T-helper 2 cell treated with Interferon-gamma antibody and Interleukin-4, amounts not matched to agents 5 μg/mL and 100 μg/mL, for 36 hours (primary cell): Measurements from ENCODE around the gene RAB31.
A peak's percentile ranks its signal among the peaks of the same experiment; 100 is the strongest.
"Not testable (repeated sequence)": the region's sequence is repeated elsewhere in the genome, so short reads cannot be mapped to it uniquely, and the experiment has no call there.

ENCODE experiments used
- DNase-seq: peaks from one replicate; pipeline ENCODE4 v3.0.0; 2021; ENCODE audit warnings: low spot score
- H3K27ac Mint-ChIP-seq: one replicate; pipeline ENCODE4 v1.8.0; 2021; ENCODE audit warnings: mild to moderate bottlenecking, mixed read lengths
- H3K27me3 Mint-ChIP-seq: one replicate; pipeline ENCODE4 v1.8.0; 2021; ENCODE audit warnings: low read depth, mixed read lengths
- H3K36me3 Mint-ChIP-seq: one replicate; pipeline ENCODE4 v1.8.0; 2021; ENCODE audit warnings: low read depth, mixed read lengths
- H3K4me1 Mint-ChIP-seq: one replicate; pipeline ENCODE4 v1.8.0; 2021; ENCODE audit warnings: low read depth, mixed read lengths
- H3K4me3 Mint-ChIP-seq: one replicate; pipeline ENCODE4 v1.8.0; 2022; ENCODE audit warnings: mild to moderate bottlenecking, moderate library complexity, mixed read lengths
- H3K9me3 Mint-ChIP-seq: one replicate; pipeline ENCODE4 v1.8.0; 2021; ENCODE audit warnings: mixed read lengths

RAB31 gene

DNA sequence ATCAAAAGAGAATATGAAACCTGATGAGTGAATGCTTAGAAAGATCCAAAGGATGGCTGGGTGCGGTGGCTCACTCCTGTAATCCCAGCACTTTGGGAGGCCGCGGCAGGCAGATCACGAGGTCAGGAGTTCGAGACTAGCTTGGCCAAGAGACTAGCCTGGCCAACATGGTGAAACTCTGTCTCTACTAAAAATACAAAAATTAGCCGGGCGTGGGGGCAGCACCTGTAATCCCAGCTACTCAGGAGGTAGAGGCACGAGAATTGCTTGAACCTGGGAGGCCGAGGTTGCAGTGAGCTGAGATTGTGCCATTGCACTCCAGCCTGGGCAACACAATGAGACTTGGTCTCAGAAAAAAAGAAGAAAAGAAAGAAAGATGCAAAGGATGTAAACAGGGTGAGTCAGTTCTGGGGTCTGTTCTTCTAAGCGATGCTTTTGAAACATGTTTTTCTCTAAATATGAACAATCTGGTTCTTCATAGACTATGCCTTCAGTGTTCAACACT is 189.7 kb downstream of the RAB31 start:
- not testable (repeated sequence) for H3K36me3 Mint-ChIP-seq, DNase-seq, H3K27ac Mint-ChIP-seq, H3K9me3 Mint-ChIP-seq, H3K27me3 Mint-ChIP-seq, H3K4me3 Mint-ChIP-seq
- peaks cover 35% of the 10 kb centered on the region for H3K4me1 Mint-ChIP-seq

DNA sequence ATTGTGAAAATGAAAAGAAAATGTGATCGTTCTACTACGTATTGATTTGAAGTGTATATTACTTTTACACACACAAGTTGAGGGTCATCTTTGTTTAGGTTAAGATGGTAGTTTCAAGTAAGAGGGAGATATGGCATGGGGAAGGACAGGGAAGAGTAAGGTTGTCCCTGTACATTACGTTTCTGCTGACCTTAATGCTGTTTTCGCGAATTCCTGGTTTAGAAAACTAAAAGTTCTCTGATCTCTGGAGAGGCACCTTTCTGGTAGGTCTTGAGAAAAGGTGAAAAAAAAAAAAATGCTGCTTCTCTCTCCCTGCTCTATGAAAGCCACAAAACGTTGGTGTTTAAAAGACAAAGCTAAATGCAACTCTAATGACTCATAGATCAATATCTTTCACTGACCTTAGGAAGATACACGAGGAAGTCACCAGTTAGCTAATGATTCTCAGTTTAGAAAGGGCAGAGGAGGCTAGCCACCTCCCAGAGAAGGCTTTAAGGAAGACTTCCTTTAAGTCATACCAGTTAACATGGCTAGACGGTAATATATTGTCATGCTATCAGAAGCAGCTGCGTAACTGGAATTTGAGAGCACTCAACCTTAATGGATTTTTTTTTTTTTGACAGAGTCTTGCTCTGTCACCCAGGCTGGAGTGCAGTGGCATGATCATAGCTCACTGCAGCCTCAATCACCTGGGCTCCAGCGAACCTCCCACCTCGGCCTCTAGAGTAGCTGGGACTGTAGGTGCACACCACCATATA is 190.9 kb downstream of the RAB31 start:
- Mint-ChIP-seq H3K27ac (peak overlapping the region; percentile 34), H3K36me3 (no peaks in the 10 kb centered on the region), H3K4me3 (peak overlapping the region; percentile 21), H3K4me1 (peaks cover 35% of the 10 kb centered on the region), H3K9me3 (no peaks in the 10 kb centered on the region), H3K27me3 (peaks cover 3% of the 10 kb centered on the region)
- DNase-seq: peak; percentile 47

DNA sequence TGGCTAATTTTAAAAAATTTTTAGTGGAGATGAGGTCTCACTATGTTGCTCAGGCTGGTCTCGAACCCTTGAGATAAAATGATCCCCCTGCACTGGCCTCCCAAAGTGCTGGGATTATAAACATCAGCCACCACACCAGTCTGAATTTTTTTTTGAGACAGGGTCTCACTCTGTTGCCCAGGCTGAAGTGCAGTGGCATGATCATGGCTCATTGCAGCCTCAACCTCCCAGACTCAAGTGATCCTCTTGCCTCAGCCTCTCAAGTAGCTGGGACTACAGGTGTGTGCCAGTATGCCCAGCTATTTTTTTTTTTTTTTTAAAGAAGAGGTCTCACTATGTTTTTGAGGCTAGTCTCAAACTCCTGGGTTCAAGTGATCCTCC is 191.4 kb downstream of the RAB31 start:
- not testable (repeated sequence) for H3K9me3 Mint-ChIP-seq

DNA sequence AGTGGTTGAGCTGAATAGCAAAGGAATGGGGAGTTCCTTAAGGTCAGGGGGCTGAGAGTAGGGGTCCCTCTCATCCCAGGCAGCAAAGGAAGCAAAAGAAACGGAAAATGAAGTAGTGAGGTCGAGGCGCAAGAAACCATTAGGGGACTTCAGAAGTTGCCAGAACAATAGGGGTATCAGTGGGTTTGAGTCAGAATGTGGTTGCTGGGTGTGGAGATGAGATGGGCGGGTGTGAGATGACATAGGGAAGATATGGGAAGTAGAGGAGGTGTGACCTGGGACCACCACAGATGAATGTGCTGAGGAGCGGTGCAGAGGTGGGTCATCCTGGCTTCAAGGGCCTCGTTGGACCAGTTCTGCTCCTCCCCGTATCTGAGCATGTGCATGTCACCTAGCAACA is 192.6 kb downstream of the RAB31 start:
- H3K36me3 Mint-ChIP-seq: no peaks in the 10 kb centered on the region
- H3K27ac Mint-ChIP-seq: no peak overlapping the region
- no peak for DNase-seq
- H3K4me1 Mint-ChIP-seq: peaks cover 22% of the 10 kb centered on the region
- peaks cover 8% of the 10 kb centered on the region for H3K27me3 Mint-ChIP-seq
- no peaks in the 10 kb centered on the region for H3K9me3 Mint-ChIP-seq
- H3K4me3 Mint-ChIP-seq: no peak overlapping the region

More for the DNA sequence above, 191.4 kb downstream of the RAB31 start:
- H3K36me3 Mint-ChIP-seq, DNase-seq, H3K27me3 Mint-ChIP-seq, H3K27ac Mint-ChIP-seq, H3K4me3 Mint-ChIP-seq: not testable (repeated sequence)
- peaks cover 31% of the 10 kb centered on the region for H3K4me1 Mint-ChIP-seq

DNA sequence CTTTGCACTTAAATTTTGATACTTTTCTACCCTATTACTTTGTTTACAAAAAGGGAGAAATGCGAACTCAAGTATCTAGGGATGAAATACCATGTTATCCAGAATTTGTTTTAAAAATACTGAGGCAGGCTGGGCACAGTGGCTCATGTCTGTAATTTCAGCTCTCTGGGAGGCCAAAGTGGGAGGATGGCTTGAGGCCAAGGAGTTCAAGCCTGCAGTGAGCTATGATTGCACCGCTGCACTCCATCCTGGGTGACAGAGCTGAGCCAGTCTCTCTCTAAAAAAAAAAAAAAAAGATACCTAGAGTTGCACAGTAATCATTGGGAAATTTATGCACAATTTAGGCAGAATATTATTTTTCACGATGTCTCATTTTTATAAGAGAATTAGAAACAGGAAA is 193.3 kb downstream of the RAB31 start:
- Mint-ChIP-seq H3K27ac (no peak overlapping the region), H3K36me3 (no peaks in the 10 kb centered on the region), H3K27me3 (peaks cover 12% of the 10 kb centered on the region), H3K9me3 (no peaks in the 10 kb centered on the region), H3K4me1 (peaks cover 20% of the 10 kb centered on the region), H3K4me3 (no peak overlapping the region)
- DNase-seq: no peak

DNA sequence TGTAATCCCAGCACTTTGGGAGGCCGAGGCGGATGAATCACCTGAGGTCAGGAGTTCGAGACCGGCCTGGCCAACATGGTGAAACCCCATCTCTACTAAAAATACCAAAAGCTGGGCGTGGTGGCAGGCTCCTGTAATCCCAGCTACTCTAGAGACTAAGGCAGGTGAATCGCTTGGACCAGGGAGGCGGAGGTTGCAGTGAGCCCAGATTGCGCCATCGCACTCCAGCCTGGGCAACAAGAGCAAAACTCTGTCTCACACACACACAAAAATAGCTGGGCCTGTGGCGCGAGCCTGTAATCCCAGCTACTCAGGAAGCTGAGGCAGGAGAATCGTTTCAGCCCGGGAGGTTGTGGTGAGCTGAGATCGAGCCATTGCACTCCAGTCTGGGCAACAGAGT is 194.2 kb downstream of the RAB31 start:
- Mint-ChIP-seq H3K4me1 (peaks cover 20% of the 10 kb centered on the region), H3K27me3 (peaks cover 20% of the 10 kb centered on the region)
- not testable (repeated sequence) for DNase-seq, H3K27ac Mint-ChIP-seq, H3K36me3 Mint-ChIP-seq, H3K9me3 Mint-ChIP-seq, H3K4me3 Mint-ChIP-seq

DNA sequence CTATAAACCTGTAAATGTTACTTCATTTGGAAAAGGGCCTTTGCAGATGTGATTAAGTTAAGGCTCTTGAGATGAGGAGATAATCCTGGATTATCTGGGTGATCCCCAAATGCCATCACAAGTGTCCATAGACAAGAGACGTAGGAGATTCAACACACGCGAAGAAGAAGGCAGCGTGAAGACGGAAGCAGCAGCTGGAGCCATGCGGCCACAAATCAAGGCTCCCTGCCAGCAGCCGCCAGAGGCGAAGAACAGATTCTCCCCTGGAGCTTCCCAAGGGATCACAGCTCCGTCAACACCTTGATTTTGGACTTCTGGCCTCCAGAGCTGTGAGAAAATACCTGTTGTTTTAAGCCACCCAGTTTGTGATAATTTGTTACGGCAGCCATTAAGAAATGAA is 194.7 kb downstream of the RAB31 start:
- DNase-seq: no peak
- Mint-ChIP-seq H3K27me3 (peaks cover 24% of the 10 kb centered on the region), H3K27ac (no peak overlapping the region), H3K36me3 (no peaks in the 10 kb centered on the region), H3K4me1 (peaks cover 16% of the 10 kb centered on the region), H3K9me3 (no peaks in the 10 kb centered on the region), H3K4me3 (no peak overlapping the region)

DNA sequence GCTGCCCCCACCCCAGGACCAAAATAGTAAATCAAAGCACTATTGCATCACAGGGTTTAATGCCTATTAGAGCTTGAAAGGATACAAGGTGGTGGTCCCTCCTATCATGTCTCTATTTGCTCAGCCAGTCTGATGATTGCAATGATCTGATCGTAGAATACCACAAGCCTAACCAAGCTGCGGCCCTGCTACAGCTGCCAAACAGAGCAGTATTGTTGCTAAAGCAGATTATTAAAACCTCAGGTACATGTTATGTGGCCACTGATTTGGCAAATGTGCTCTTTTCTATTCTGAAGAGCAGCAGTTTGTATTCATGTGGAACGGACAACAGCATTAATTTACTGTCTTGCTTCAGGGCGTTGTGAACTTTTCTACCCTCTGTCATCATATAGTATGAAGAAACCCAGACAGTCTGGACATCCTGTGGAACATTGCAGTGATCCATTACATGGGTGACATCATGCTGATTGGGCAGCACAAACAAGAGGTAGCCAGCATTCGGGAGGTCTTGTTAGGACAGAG is 197.4 kb downstream of the RAB31 start:
- DNase-seq: no peak
- no peak overlapping the region for H3K27ac Mint-ChIP-seq
- no peaks in the 10 kb centered on the region for H3K9me3 Mint-ChIP-seq
- no peaks in the 10 kb centered on the region for H3K36me3 Mint-ChIP-seq
- no peak overlapping the region for H3K4me3 Mint-ChIP-seq
- peaks cover 1% of the 10 kb centered on the region for H3K4me1 Mint-ChIP-seq
- H3K27me3 Mint-ChIP-seq: peaks cover 38% of the 10 kb centered on the region

DNA sequence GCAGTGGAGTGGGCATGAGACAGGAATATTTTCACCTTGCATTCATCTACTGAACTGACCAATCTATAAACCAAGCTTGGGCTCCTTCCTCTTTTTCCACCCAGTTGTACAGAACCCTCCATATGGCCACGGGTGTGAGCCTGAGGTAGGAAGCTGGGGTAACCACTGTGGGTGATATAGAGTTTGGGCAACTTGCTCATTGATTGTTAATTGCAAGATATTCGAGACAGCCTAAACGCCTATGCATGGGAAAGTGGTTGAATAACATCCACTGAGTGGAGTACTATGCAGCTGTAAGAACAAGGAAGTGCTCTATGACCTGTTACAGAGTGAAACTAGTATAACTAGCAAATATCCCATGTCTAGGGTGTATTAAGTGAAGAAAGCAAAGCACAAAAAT is 198.4 kb downstream of the RAB31 start:
- H3K27ac Mint-ChIP-seq: no peak overlapping the region
- H3K4me1 Mint-ChIP-seq: no peaks in the 10 kb centered on the region
- no peaks in the 10 kb centered on the region for H3K9me3 Mint-ChIP-seq

DNA sequence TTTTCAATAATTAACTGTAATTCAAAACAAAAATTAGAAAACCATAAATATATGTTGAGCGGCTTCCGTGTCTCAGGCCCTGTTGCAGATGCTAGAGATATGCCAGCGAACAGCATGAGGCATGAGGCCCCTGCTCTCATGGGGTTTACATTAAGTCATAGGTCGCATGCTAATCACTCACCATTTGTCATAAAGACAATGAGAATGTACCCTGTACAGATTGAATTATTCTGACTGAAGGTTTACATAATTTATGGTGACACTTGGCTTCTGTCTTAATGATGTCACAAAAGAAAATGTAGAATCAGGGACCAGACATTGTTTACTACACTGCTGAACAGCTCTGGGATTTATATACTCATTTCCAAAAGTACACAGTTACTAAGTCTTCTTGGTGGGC is 199.8 kb downstream of the RAB31 start:
- no peaks in the 10 kb centered on the region for H3K36me3 Mint-ChIP-seq
- DNase-seq: no peak
- H3K4me3 Mint-ChIP-seq: no peak overlapping the region
- peaks cover 38% of the 10 kb centered on the region for H3K27me3 Mint-ChIP-seq
- peaks cover under 1% of the 10 kb centered on the region for H3K4me1 Mint-ChIP-seq
- H3K27ac Mint-ChIP-seq: no peak overlapping the region
- no peaks in the 10 kb centered on the region for H3K9me3 Mint-ChIP-seq

More for the DNA sequence above, 198.4 kb downstream of the RAB31 start:
- no peaks in the 10 kb centered on the region for H3K36me3 Mint-ChIP-seq
- no peak for DNase-seq
- no peak overlapping the region for H3K4me3 Mint-ChIP-seq
- peaks cover 38% of the 10 kb centered on the region for H3K27me3 Mint-ChIP-seq

DNA sequence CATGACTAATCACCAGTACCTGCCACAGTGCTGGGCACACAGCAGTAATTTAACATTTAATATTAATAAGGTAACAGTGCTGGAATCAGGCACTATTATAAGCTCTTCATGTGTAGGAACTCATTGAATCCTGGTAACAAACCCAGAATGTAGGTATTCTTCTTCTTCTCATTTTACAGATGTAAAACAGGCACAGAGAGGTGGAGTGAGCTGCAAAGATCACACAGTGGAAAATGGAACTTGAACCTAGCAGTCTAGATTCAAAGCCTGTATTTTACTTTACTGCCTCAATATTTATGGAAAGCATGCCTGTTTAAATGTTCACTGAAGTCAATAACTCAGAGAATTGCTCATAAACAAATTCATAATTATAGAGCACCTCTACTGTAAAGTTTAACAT is 202.0 kb downstream of the RAB31 start:
- peaks cover 33% of the 10 kb centered on the region for H3K27me3 Mint-ChIP-seq
- no peak overlapping the region for H3K27ac Mint-ChIP-seq
- H3K4me3 Mint-ChIP-seq: no peak overlapping the region
- DNase-seq: no peak
- H3K9me3 Mint-ChIP-seq: no peaks in the 10 kb centered on the region
- H3K36me3 Mint-ChIP-seq: no peaks in the 10 kb centered on the region
- peaks cover 6% of the 10 kb centered on the region for H3K4me1 Mint-ChIP-seq

DNA sequence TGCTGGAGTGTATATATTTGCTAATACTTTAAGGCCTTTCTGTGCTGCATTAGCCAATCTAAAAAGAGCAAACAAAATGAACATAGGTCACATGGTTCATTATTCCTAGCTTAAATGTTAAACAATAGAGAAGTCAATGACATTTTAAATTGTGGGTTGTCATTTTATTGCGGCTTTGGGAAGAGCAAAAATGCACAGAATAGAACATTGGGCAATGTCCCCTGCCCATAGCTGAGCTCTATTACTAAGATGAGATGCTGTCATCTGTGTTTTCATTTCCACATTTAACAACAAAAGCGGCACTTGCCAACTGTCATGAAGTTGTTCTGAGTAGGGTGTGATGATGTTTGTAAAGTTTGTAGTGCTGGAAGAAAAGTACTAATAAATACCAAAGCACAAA is 202.6 kb downstream of the RAB31 start:
- Mint-ChIP-seq H3K4me3 (no peak overlapping the region), H3K27ac (no peak overlapping the region), H3K27me3 (peaks cover 30% of the 10 kb centered on the region), H3K9me3 (no peaks in the 10 kb centered on the region), H3K36me3 (peaks cover under 1% of the 10 kb centered on the region), H3K4me1 (peaks cover 11% of the 10 kb centered on the region)
- no peak for DNase-seq

DNA sequence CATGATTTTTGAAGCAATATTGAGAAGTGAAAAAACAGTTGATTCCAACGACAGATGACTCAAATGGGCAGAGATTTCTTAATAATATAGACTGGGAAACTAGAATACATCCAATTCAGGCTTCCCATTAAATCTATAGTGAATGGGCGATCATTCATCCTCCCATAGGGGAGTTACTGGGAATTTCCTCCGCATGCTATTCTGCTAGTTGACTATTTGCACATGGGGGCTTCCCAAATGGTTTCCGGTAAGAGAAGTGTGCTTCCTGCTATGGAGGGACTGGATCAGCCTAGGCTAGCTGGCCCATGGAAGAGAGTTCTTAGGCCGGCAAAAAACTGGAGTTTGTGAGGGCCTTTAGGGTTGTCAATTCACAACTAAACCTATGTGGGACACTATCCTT is 203.1 kb downstream of the RAB31 start:
- H3K9me3 Mint-ChIP-seq: no peaks in the 10 kb centered on the region
- no peak overlapping the region for H3K27ac Mint-ChIP-seq
- peaks cover 17% of the 10 kb centered on the region for H3K4me1 Mint-ChIP-seq
- H3K27me3 Mint-ChIP-seq: peaks cover 25% of the 10 kb centered on the region
- peaks cover 1% of the 10 kb centered on the region for H3K36me3 Mint-ChIP-seq
- H3K4me3 Mint-ChIP-seq: no peak overlapping the region
- DNase-seq: no peak
